Endothelial cell (in vitro differentiated cells): Measurements from ENCODE around the gene SKI. TPM values are rescaled to one million over a fixed set of nuclear protein-coding genes. Genes with fewer than 3 reads are reported as not detected.

Source experiments
- DNase-seq: peaks from one replicate; pipeline ENCODE4 v3.0.0; 2021; ENCODE audit warnings: low spot score
- H3K27ac Mint-ChIP-seq: one replicate; pipeline ENCODE4 v1.8.0; 2021; ENCODE audit warnings: mixed read lengths, inconsistent platforms; ENCODE audit not compliant: unreplicated experiment
- H3K27me3 Mint-ChIP-seq: one replicate; pipeline ENCODE4 v1.8.0; 2021; ENCODE audit warnings: mild to moderate bottlenecking, moderate library complexity, mixed read lengths, inconsistent platforms; ENCODE audit not compliant: unreplicated experiment
- H3K36me3 Mint-ChIP-seq: one replicate; pipeline ENCODE4 v1.8.0; 2021; ENCODE audit warnings: mild to moderate bottlenecking, low read depth, mixed read lengths, inconsistent platforms; ENCODE audit not compliant: unreplicated experiment
- H3K4me1 Mint-ChIP-seq: one replicate; pipeline ENCODE4 v1.8.0; 2021; ENCODE audit warnings: mild to moderate bottlenecking, mixed read lengths, inconsistent platforms; ENCODE audit not compliant: unreplicated experiment
- H3K4me3 Mint-ChIP-seq: one replicate; pipeline ENCODE4 v1.8.0; 2021; ENCODE audit warnings: mild to moderate bottlenecking, mixed read lengths, inconsistent platforms; ENCODE audit not compliant: unreplicated experiment
- H3K9me3 Mint-ChIP-seq: one replicate; pipeline ENCODE4 v1.8.0; 2021; ENCODE audit warnings: mixed read lengths, inconsistent platforms; ENCODE audit not compliant: unreplicated experiment
- CTCF ChIP-seq: fragments of 200-600 bp; sonication (generic); IDR thresholded peaks from one replicate; pipeline ENCODE4 v1.5.0; 2021; ENCODE audit warnings: antibody characterized with exemption; ENCODE audit not compliant: unreplicated experiment
- total RNA-seq: library from RNA; stranded (reverse); fragmentation: NEBNext Ultra II Directional; extraction: Animal tissue kit (Norgen Biotek cat#: 25700); gene quantifications from one replicate; pipeline ENCODE4 v1.2.1, GENCODE V29; 2021; ENCODE audit not compliant: unreplicated experiment

Gene SKI
- total RNA-seq, 1 donor from 2014 or later = 73.3 TPM

DNA sequence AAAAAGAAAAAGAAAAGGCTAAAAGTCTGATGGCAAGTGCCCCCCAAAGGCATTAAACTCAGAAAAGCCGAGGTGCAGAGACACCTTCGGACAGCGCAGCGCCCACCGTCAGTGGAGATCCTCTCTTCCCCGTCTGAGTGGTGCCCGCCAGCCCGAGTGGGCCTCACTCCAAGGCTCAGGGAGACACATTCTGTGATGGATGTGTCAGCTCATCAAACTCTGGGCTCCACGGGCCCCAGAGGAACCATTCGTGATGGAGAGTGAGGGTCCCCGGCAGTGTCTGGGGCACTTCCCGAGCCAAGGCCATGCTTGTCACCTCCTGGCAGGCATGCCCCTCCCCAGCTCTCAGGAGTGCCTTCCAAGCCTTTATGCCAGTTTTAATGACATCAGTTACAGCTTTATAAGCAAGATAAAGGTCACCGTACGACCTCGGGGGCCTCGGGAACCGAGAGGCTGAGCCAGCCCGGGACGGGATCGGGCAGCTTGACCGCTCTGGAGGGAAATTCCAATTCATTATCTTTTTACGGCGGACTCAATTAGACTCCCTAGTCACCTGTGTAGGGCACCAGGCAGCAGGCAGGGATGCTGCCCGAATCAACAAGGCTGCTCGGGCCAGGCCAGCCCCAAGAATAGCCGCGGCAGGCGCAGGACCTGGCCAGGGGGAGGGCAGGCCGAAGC is 113.7 kb downstream of the SKI start:
- Mint-ChIP-seq H3K27me3 (peaks cover 9% of the 10 kb centered on the region), H3K9me3 (no peaks in the 10 kb centered on the region), H3K4me1 (no peaks in the 10 kb centered on the region), H3K36me3 (no peaks in the 10 kb centered on the region), H3K27ac (no peak overlapping the region), H3K4me3 (no peak overlapping the region)
- TF ChIP-seq CTCF = no peak
- DNase-seq = no peak

GRCh38 chr1:2342384-2343022 is 114.4 kb downstream of the SKI start:
- DNase-seq = no peak
- peaks cover 9% of the 10 kb centered on the region for H3K27me3 Mint-ChIP-seq
- H3K9me3 Mint-ChIP-seq = no peaks in the 10 kb centered on the region
- no peak overlapping the region for H3K27ac Mint-ChIP-seq
- no peak overlapping the region for H3K4me3 Mint-ChIP-seq
- H3K36me3 Mint-ChIP-seq = no peaks in the 10 kb centered on the region
- H3K4me1 Mint-ChIP-seq = no peaks in the 10 kb centered on the region
- TF ChIP-seq CTCF = no peak

DNA sequence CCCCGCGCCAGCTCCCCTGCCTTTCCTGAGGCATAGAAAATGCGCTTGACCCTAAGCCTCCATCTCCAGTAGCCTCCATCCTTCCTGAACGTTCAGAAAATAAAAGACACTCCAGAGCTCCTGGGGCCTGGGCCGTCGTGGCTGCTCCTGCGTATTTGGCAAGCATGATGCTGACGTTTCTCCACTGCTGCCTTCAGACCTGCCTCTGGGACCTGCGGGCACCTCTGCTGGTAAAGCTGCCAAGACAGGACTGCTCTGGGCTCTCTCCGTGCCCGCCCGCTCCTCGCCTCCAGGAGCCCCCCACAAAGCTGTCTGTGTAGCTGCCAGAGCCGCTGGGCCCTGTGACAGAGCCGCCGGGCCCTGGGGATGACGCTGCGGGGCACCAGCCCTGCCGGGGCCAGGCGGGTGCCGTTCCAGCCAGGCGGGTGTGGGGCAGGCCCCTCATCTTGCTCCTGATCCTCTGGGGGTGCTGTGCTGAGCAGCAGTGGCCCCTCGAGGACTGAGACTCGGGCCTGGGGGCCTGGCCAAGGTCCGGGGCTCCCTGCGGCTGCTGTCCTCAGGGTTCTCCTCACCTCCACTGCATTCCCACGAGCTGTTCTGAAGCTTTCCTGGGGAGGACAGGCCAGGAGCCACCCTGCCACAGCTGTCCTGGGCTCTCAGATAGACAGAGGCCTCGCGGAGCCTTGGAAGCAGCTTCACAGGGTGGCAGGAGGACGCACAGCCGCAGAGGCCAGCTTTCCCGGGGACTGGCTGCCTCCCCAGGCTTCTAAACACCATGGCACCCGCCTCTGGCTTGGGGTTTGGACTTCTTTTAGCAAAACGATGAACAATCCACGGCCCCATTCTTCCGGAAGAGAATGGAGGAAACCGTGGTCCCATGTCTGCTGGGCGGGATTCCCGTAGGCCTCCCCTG is 115.2 kb downstream of the SKI start:
- no peak for TF ChIP-seq CTCF
- Mint-ChIP-seq H3K9me3 (no peaks in the 10 kb centered on the region), H3K27me3 (peaks cover 7% of the 10 kb centered on the region), H3K4me1 (no peaks in the 10 kb centered on the region), H3K27ac (no peak overlapping the region), H3K36me3 (no peaks in the 10 kb centered on the region), H3K4me3 (no peak overlapping the region)
- no peak for DNase-seq

DNA sequence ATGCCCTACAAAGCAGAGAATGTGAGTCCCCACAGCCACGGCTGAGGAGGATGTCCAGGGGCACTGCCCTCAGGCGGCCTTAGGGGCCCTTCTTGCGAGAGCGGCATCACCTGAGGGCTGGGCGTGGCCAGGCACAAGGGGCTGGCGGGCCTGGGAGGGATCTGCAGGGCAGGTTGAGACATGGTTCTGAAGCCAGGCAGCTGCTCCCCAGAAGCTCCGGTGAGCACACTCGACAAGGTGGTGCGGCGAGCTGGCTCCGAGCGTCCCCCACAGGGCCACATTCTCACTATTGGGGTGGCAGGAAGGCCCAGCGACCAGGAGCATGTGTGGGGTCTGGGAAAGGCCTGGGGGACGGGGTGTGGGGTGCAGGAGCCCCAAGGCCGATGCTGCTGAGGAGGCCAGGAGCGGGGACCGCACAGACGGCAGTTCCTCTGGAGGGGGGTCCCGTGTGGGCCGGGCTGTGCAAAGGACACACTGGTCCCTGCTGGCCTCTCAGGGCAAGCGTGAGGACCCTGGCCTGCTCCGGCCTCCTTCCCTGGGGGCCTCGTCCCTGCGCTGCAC is 116.1 kb downstream of the SKI start:
- Mint-ChIP-seq H3K36me3 (no peaks in the 10 kb centered on the region), H3K4me1 (no peaks in the 10 kb centered on the region), H3K9me3 (no peaks in the 10 kb centered on the region), H3K27me3 (peaks cover 5% of the 10 kb centered on the region), H3K4me3 (no peak overlapping the region), H3K27ac (no peak overlapping the region)
- TF ChIP-seq CTCF = no peak
- no peak for DNase-seq
